Fibroblast of villous mesenchyme (primary cell): ENCODE data around the gene NFE2L3. TPM values are rescaled to one million over a fixed set of nuclear protein-coding genes. Genes with fewer than 3 reads are reported as not detected.

Source experiments
- DNase-seq: peaks from one replicate; pipeline ENCODE4 v3.0.0-alpha.2; 2010; ENCODE audit warnings: low read depth
- H3K4me3 ChIP-seq: 2 replicates; pipeline ENCODE4 v1.5.1; 2011; ENCODE audit warnings: low read depth, mild to moderate bottlenecking, low read length
- total RNA-seq: library from RNA; depleted of rRNA; stranded (reverse); fragments of >200 nt; gene quantifications from 2 replicates; pipeline ENCODE4 v1.2.3, GENCODE V29; 2012
- TF ChIP-seq, protein P1 (sequence below): IDR thresholded peaks from 2 replicates; pipeline ENCODE4 v1.5.1; 2012; ENCODE audit warnings: low read depth, mild to moderate bottlenecking, low read length; ENCODE audit not compliant: insufficient read depth

The NFE2L3 gene
- total RNA-seq, 1 donor: 6.9 TPM

DNA sequence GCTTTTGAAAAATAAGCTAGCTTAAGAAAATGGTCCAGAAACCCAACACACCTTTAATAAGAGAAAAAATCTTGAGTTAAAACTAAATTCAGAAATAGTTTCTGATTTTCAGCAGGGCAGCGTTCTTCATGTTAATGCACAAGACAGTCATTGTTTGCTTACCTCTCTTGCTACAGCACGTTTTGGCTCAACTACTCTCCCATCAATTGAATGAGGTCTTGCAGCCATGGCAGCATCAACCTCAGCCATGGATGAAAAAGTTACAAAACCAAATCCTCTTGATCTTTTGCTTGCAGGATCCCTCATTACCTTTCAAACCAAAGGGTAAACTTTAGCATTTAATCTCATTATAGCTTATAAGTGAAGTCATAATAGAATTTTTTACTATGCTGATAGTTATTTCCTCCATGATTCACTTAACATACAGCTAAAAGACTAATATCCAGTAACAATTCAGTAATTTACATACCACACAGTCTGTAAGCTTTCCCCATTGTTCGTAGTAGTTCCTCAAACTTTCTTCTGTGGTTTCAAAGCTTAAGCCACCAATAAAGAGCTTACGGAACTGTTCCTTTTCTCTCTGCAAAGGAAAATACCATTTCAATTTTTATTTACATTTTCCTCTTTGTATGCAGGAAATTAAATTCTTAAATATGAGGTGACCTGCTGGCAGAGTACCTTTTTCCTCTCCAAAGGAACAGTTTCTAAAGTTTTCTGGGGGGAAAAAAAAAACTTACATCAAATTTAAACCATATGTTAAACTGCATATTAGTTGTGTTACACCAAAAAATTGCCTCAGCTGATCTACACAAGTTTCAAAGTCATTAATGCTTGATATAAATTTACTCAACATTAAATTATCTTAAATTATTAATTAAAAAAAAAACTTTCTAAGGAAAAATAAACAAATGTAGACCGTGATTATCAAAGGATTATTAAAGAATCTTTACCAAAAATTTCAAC lies 45.4 kb downstream of the NFE2L3 start:
- peak overlapping the region; percentile 97 for H3K4me3 ChIP-seq
- DNase-seq: no peak
- TF ChIP-seq, protein P1, sequence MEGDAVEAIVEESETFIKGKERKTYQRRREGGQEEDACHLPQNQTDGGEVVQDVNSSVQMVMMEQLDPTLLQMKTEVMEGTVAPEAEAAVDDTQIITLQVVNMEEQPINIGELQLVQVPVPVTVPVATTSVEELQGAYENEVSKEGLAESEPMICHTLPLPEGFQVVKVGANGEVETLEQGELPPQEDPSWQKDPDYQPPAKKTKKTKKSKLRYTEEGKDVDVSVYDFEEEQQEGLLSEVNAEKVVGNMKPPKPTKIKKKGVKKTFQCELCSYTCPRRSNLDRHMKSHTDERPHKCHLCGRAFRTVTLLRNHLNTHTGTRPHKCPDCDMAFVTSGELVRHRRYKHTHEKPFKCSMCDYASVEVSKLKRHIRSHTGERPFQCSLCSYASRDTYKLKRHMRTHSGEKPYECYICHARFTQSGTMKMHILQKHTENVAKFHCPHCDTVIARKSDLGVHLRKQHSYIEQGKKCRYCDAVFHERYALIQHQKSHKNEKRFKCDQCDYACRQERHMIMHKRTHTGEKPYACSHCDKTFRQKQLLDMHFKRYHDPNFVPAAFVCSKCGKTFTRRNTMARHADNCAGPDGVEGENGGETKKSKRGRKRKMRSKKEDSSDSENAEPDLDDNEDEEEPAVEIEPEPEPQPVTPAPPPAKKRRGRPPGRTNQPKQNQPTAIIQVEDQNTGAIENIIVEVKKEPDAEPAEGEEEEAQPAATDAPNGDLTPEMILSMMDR: no peak

DNA sequence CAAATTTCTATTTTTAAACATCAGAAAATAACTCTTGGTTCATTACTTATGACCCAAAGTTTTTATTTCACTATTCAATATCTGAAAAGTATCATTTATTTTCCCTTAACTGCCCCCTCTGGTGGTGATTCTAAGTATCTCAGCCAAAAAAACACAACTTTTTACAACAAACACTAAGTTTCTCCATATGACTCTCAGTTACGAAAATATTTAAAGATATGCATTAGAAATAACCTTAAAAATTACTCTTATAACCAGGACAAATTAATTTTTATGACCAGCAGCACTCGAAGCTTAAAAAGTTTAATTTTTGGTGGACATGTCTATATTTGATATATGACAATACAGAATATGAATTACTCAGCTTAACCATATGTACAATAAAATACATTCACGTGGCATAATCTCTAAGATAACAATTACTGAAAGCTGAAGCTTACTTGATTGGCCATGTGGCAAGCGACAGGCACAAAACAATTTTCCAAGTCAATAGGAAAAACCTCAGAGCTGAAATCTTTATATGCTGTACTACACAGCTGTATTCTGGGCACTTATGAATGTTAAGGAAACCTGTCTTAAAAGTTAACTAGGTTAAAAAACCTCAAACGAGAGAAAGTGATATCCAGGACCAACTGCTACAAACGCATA lies 46.3 kb downstream of the NFE2L3 start:
- TF ChIP-seq, protein P1: peak; percentile 66
- DNase-seq: peak; percentile 52
- peak overlapping the region; percentile 97 for H3K4me3 ChIP-seq

DNA sequence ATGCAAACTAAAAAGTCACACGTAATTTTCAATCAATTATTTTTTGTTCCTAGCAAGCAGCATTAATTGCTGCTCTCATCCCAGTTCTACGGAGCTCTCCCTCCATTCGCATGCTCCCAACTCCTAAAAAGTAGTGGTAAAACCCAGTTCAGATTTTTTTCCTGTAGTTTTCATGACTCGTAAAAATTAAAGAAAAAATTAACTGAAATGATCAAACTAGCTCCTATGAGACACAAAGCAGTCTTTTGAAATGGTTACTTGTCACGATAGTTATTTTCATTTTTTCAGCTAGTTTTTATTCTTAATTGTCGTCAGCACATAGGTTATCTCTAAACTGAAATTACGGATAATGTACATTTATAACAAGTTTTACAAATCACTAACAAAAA lies 46.8 kb downstream of the NFE2L3 start:
- TF ChIP-seq, protein P1: no peak
- H3K4me3 ChIP-seq: peak overlapping the region; percentile 97
- DNase-seq: no peak

DNA sequence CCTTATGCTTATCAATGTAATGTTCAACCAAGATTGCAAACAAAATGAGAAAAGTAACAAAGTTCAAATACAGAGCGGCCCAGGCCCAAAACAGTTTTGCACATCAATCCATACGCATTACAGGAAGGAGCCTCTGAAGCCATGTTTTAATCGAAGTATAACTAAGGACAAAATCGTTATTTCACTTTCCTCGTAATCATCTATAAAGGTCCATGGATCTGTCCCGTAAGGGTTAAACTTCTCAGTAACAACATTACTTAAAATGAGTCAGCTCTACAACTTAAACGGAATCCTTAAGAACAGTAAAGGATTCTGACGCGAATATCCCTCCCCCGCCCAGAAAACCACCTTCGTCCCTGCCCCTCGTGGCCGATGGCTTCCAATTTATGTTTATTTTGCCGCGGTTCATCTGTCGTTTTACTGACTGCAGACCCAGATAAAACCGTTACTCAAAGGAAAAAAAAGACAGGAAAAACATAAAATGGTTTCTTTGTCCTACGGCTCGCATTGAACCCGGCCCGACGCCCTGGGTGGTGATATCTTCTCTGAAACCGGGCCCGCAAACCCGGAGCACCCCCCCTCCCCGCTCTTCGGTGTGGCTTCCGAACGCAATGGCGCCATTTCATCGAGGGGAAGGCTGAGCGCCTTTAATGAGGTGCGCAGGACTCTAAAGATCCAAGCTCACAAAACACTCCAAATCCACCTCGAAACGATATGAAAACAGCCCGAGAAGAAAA lies 47.5 kb downstream of the NFE2L3 start:
- peak; percentile 56 for DNase-seq
- TF ChIP-seq, protein P1: no peak
- peak overlapping the region; percentile 97 for H3K4me3 ChIP-seq

DNA sequence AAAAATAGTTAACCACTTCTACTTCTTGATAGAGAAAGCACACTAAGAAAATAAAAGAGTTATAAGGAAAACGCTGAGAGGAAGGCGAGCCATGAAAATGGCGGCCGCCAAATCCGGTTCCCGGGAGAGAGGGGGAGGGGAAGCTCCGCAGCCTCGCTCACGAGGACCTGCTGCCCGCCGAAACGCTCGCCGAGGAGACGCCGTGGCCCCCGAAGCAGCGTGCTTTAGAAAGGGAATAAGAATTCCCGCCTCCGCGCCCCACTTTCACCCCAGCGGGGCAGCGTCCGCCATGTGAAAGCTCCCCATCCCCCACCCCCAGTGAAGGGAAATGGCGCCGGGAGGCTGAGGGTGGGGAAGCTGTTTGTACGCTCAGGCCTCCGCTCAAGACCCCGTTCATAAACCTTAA lies 48.0 kb downstream of the NFE2L3 start:
- TF ChIP-seq, protein P1: no peak
- peak overlapping the region; percentile 97 for H3K4me3 ChIP-seq
- DNase-seq: peak; percentile 55

DNA sequence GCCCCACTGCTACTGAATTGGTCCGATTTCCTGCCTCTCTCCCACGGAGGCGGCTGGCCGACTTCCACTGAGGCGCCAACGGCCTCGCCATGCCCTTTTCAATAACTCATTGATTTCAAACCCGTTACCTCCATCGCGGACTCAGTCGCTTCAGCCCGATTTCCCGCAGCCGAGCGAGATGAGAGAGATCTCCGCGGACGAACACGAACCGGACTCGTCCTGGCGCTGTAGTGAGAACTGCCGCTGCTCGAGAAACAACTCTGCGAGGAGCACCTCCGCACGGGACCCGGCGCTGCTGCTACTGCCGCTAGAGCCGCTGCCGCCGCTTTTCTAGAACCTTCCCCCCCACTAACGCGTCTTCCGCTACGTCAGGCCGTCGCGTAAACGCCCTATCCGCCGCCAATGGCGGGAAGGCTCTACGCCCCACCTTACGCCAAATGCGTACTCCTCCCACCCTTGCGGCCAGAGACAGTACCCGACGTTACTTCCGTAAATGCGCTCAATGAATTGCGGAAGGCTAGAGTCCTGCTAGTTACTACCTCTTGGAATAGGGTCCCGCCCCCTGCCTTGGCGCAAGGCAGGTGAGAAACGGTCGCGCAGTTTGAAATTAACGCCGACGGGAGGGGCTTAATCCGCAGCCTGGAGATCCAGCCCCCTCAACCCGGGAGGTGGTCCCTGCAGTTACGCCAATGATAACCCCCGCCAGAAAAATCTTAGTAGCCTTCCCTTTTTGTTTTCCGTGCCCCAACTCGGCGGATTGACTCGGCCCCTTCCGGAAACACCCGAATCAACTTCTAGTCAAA lies 48.6 kb downstream of the NFE2L3 start, which contains the start of gene HNRNPA2B1:
Gene HNRNPA2B1 (minus strand): TSS at position 303 of the 803 bp plus-strand sequence. CDS start 169 bp downstream, at position 134.
- TF ChIP-seq, protein P1: no peak
- DNase-seq: peak; percentile 98
- H3K4me3 ChIP-seq: peak within 1 kb of the TSS; percentile 97
